HG03442 (cell line): ENCODE results near the gene CAMTA1.

Experiments used
- ATAC-seq: cut with Tn5 transposase; IDR thresholded peaks from one replicate; pipeline ENCODE4 v1.9.1; 2021; ENCODE audit warnings: mild to moderate bottlenecking, moderate library complexity; ENCODE audit not compliant: unreplicated experiment

CAMTA1 gene

DNA sequence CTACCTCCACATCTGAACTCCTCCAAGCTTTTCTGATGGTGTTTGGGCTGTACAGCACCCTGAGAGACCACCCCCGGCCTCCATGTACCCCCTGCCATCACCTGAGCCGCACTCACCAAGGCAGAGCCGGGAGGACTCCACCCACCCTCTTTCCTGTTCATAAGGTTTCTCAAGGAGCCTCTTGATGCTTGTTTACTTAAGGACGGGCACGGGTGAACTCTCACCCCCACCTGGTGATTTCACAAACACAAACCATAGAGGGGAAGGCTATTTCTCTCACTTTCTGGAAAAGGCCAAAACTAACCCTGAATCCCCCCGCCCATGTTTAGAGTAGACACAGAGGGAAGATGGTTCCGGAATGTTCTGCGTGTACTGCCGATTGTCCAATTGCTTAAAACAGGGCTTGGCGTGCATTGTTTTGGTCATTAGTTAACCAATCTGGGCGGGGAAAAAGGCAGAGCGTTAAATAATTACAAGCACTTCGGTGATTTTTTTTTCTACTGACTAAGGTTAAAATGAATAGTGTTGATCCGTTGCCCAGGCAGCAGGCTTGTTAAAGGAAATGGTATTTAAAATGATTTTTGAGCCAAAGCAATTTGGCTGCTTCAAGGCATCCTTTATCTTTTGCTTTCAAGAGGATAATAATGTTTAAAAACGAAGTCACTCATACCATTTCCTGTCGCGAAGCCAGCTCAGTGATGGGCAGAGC lies 706.0 kb downstream of the CAMTA1 start:
- no peak for ATAC-seq

DNA sequence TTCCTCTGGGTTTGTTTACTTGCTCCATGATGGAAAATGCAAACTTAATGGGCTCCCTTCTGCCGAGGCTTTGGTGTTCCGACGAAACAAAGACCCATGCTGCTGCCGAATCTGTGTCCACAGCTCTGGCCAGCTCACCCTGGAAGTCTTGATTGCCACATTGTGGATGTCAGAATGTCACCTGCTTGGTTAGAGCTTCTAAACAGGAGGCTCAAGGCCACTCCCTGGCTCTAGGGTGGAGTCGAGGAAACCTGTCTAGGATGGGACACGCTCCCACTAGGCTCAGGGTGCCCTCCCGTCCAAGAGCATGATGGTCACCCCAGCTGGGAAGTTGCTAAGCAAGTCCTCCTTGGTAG lies 706.5 kb downstream of the CAMTA1 start:
- ATAC-seq = no peak

DNA sequence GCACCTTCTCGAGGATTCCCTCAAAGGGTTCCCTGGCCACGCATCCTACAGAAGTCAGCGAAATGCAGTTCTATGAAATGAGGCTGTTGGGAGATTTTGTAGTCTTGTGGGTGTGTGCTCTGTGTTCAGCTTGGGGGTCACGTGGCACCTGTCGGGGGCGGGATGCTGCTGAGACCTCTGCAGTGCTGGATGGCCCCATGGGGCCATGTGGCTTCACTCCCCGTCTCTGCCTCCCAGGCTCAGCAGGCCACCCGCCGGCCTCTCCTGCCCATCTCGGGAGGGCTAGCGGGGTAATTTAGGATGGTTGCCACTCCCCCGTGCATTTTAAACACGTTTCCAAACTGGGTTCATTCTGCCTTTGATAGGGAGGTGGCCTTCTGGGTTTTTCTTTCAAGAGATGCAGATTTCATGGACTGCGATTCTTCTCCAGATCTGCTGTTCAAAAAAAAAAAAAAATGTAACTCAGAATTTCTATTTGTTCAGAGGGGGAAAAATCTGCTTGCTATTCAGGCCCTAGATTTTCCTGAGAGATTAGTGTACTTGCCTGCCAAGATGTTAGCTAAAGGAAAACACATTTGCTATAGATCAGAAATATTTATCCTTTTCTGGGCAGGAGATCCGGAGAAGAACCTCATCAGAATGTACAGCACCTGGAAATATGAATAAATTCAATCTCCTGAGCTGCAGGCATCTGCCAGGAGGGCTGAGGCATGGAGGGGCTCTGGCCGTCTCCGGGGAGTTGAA lies 708.6 kb downstream of the CAMTA1 start:
- ATAC-seq = no peak

DNA sequence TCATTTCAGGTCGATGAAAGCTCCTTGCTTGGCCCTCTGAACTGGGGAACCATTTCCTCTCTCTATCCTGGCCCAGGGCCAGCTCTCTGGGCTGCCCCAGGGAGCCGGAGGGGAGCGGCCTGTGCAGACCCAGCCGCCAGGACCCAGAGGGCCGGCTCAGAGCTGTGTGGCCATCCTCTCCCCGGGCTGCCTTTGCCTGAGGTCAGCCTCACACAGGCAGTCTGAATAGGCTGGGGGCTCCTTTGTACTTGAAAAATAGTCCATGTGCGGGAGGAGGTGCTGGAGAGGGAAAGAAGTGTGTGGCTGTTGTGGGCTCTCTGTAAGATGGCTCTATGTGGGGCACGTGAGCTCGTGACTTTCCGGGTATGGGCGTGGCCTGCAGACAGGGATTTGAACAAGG lies 710.7 kb downstream of the CAMTA1 start:
- no peak for ATAC-seq

DNA sequence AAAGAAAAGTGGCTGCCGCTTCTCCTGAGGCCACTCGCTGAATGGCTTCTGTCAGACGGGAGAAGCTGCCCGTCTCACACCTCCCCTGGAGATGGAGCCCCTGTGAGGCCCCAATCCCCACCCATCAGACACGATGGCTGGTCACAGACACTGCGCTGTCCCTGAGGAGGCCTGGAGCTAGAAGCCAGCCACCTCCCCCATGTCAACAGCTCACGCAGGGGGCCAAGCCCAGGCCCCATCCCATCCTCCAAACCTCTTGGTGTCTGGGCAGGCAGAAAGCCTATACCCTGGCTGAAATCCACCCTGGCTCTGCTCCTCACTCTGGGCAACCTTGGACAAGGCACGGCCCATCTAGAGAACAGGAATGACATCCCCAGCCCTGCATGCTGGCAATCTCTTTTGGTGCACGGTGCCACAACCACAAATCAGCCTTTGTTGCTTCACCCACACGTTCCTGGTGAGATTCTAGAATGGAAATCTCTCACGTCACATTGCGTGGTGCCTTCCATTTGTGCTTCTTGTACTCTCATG lies 711.9 kb downstream of the CAMTA1 start:
- no peak for ATAC-seq

DNA sequence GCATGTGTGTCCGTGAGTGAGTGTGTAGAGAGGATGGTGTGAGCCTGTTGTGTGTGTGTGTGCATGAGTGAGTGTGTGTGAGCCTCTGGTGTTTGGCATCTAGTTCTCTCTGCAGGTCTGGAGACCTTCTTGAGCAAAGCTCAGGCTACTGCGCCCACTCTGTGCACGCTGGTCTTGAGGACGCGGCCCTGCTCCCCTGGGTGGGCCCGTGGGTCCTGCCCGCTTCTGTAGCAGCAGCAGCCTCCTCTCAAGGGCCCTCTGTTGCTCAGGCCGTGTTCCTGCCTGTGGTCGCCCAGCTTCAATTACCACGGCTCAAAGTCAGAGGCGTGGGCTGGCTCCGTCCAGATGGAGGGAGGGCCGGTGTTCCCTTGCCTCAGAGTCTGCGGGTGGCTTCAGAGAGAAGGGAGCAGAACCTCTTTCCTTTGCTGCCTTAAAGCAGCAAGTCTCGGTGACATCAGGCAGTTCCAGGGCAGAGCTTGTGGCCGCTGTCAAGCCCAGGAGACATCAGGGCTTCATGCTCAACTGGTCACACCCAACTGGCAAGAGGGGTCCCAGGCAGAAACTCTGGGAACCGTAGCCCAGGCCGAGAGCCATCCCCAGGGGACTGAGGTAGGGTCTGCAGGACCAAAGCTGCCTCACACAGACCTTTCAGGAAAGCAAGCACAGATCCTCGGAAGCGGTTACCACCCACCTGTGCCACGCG lies 715.3 kb downstream of the CAMTA1 start:
- no peak for ATAC-seq

DNA sequence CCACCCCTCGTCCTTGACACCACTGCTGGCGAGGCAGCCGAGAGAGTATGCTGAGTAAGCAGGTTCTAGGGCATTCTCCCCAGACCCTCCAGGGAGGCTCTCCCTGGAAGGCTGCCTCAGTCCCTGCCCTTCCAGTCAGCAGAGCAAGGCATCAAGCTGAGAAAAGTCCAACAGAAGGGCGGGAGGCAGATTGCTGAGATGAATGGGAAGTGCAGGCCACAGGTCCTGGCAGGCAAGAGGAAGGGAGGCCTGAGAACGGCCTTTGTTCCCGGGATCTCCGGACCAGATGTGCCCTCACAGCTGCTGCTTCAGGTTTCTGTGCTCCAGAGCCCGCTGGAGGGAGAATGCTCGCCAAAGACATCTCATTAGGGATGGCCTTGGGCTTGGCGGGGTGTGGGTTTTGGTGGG lies 715.8 kb downstream of the CAMTA1 start:
- no peak for ATAC-seq

DNA sequence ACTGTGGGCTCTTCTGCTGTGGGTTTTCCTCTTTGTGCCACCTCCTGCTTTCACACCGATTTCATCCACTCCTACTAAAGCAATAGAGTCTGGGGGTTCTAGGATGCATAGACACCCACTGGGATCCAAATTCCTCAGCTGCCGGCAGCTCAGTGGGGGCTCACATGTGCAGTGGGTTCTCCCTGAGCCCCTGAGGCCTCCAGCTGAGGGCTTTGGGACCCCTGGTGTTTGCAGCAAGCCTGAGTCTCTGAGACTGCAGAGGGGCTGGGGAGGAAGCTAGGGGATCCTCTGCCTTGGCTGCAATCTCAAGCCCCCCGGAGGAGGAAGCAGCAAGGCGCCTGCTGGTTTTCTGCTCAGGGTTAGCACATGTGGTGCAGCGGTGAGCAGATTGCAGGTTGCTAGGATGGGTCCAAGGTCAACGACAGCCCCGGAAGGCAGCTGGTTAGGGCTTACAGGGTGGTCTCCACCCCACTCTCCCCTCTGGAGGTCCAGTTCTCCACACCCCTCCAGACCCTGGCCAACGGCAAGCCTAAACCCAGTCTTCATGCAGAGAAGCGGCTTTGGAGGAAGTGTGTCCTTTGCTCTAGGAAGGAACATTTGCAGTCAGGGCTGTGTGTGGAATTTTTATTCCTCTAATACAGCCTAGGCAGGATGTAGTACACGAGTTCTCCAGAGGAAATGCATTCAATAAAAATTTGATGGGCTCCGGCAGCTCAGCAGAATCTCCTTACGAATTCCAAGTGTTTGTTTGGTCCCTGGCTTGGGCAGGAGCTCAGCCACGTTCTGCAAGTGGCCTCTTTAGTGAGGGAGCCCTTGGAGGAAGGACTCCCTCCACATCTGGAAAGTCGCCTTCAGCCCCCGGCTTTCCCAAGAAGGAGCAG lies 716.7 kb downstream of the CAMTA1 start:
- ATAC-seq = no peak

DNA sequence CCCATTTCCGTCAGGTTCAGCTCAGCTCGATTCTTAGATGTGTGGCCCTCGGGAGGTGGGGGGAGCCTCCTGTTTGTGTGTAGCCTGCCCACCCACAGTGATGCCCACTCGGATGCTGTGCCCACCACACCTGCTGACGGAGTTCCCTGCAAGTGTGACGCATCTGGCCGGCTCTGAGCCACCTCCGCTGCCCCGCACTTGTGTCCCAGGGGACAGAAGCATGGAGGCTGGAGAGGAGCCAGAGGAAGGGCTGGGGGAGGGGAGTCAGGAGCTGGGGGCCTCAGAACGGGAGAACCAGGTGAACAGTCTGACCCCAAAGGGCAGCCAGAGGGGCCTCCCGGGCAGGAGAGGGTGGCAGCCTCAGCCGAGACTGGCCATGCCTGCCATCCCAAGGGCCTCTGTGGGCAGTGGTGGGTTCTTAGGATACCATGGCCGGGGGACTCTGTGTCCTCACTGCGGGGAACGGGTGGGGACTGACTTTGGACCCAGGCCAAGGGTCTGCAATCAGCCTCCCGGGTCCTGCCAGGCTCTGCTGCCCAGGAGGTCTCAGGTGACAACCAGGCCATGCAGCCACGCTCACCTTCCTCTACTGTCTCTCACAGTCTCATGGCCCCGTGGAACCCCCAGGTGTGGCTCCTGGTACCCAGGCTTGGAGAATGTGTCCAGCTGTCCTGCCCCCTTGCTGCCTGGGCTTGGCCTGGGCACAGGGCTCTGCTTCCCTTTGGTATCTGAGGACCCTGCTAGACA lies 718.6 kb downstream of the CAMTA1 start:
- no peak for ATAC-seq

DNA sequence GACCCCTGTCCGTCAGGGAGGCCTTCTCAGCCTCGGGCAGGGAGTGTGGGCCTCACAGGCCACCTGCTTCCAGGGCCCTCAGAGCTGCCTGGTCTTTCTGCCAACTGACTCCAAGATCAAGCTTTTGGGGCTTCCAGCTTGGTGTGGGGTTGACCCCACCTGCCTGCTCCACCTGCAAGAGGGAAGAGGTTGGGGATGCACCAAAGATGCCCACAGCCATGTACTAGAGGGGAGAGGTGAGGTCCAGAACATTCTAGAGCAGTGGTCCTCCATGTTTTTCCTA lies 719.1 kb downstream of the CAMTA1 start:
- ATAC-seq = no peak

DNA sequence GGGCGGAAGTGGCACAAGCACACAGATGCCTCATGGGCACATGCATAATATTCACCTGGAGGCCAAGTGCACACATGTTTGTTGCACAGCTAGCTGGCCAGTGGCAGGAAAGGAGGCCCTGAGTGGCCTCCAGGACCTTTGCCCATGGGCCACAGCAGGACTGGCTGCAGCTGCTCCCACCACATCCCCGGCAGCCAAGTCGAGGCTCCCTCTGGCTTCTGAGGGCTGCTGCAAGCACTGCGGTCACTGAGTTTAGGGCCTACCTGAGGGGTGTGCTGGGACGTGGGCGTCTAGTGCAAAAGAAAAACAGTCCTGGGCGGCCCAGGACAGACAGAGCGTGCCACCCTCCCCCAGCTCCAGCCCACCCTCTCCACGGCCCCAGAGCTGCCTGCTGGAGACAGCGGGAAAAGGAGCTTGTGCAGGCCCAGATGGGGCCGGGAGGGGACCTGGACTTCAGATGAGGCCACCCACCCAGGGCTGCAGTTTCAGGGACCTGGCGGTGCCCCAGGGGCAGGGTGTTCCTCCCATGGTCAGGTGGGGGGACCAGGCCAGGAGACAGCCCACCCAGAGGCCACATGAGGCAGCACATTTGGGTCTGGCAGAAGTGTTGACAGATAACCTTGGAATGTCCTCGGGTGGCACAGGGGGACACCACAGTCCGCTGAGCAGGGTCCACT lies 720.0 kb downstream of the CAMTA1 start:
- ATAC-seq = no peak

DNA sequence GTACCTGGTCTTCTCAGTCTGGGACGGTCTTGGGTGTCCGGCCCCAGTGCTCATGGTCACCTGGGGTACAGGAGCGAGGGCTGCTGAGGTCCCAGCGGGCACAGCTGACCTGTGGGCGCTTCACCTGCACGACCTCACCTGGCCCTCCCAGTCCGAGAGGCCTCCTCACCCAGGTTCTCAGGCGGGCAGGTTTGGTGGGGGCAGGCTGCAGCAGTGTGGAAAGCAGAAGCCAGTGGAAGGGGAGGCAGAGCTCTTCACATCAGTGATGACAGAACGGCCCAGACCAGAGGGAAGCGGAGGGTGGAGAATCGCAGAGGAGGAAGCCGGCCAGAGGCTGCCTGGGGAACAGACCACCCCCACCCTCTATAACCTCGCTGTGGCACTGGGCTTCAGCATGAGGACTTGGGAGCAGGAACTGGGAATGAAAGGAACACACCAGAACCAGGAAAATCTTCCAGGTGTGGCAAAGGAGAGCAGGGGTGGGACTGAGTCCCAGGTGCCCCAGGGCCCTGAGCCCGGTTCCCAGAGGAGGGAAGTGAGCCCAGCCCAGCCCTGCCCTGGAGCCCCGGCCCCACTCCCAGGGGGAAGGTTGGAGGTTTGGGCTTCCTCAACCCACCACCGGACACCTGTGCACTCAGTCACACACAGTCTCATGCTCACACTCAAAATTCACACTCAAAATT lies 720.7 kb downstream of the CAMTA1 start:
- ATAC-seq = no peak

DNA sequence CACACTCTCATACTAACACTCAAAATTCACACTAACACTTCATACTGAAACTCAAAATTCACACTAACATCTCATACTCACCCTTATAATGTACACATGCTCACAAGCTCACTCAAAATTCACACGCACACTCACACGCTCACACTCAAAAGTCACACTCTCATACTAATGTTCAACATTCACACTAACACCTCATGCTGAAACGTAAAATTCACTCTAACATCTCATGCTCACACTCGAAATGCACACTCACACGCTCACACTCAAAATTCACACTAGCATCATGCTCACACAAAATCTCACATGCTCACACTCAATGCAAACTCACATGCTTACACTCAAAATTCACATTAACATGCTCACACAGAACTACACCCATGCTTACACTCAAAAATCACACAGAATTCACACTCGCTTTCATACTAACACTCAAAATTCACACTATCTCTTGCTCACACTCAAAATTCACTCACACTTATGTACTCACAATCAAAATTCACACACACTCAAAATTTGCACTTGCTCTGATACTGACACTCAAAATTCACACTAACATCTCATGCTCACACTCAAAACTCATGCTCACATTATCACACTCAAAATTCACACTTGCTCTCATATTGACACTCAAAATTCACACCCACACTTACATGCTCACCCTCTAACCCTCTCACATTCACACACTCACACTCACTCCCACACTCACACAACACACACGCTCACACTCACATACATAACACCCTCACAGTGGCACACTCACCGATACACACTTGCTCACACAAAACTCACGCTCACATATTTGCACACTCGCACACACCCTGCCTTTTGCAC lies 721.4 kb downstream of the CAMTA1 start:
- no peak for ATAC-seq

DNA sequence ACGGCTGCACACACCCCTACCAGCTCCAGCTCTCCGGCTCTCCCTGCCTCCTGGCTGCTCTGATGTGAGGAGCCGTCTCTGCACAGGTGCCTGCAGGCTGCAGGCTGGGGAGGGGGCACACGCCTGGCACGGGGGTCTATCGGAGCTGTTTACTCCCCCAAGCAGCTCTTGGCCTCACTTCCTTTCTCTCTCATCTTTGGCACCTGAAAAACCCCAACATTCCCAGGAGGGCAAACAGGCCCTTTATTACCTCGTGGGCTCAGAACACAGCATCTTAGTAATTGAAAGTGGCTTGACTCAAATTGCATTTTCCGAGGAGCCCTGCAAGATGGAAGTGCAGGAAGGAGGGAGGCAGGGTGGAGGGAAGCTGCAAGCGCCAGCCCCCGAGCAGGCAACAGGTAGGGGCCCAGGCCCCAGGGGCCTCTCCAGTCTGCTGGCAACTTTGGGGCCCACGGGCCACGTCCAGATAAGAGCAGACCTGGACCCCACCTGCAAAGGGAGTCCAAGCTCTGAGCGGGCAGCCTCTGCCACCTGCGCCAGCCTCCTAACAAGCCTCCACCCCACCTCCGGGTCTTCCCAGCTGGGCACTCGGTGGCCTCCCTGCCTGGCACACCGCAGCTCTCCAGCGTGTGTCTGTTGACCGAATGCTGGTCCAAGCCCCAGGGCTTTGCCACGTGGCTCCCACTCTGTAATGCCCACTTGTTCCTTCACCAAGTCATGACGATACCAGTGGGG lies 722.2 kb downstream of the CAMTA1 start:
- no peak for ATAC-seq

DNA sequence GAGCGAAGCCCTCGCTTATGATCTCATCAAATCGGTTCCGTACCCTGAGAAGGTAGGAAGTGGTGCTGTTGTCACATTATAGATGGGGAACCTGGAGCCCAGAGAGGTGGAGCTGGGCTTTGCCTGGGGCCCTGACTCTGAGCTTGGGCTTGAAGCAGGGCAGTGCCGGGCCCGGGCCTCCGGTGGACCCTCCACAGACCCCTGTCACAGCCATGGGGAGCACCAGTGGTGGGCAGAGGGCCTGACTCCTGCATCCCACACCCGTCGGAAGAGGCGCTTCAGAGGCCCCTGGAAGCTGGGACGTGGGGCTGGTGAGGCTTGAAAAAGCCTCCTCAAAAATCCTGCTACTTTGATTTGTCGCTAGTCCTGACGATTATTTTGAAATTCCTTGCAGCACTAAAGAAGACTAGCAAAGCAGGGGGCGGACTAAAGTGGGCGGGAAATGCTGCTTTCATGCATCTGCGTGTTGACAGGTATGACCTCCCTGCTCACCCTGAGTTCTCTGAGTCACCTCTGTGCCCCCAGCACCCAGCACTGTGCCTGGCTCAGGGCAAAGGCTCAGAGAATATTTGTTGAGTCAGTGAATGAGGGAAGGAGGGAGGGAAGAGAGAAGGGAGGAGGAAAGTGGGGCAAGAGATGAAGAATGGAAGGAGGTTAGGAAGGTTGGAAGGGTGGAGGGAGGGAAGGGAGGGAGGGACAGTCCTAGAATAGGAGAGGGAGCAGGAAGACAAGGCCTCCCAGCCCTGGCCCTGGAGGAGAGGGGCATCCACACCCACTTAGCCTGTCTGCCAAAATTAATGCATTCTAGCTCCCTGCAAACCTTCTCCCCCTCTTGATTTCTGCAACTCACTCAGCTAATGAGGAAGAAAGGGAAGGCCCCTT lies 723.0 kb downstream of the CAMTA1 start:
- no peak for ATAC-seq

DNA sequence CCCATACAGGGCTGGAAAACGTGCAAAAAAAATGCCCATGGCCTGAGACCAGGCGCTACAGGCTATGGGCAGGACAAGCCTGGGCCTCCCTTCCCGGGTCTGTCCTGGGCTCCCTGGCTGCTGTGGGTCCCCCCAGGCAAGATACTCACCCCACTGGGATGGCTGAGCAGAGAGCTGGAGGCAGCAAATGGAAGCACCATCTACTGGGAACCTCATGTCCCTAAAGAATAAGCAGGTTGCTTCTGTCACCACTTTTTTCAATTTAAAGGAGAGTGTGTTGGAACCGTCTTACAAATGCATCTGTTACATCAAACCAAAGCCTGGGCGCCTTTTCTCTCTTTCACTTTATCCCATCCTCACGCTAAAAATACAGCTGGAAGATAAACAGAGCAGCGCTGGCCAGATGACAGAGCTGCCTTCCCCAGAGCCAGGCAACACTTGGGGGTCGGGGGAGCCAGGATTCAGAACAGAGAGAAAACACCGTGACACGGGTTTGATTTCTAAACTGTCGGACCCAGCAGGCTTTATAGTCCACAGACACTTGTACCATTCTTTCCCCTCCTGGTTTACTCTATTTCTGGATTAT lies 723.8 kb downstream of the CAMTA1 start:
- ATAC-seq = no peak
